HG03460 (cell line): Measurements from ENCODE around the gene ZIK1.

Source experiments
- ATAC-seq: cut with Tn5 transposase; IDR thresholded peaks from one replicate; pipeline ENCODE4 v1.9.1; 2021; ENCODE audit not compliant: unreplicated experiment

The ZIK1 gene

GRCh38 chr19:57583521-57584416 lies at the start of gene ZIK1:
Gene ZIK1 (plus strand): TSS chr19:57584145. CDS start chr19:57584357, 212 bp downstream.
- peak; percentile 90 for ATAC-seq

- no peak for ATAC-seq
Measured at GRCh38 chr19:57537953-57538547, 45.9 kb upstream of the ZIK1 start.

- no peak for ATAC-seq
Measured at GRCh38 chr19:57546513-57546912, 37.4 kb upstream of the ZIK1 start.

GRCh38 chr19:57552432-57552831 lies 31.5 kb upstream of the ZIK1 start:
- no peak for ATAC-seq

GRCh38 chr19:57557659-57558058 lies 26.3 kb upstream of the ZIK1 start:
- ATAC-seq = no peak

- ATAC-seq = no peak
Measured at GRCh38 chr19:57558525-57558924, 25.4 kb upstream of the ZIK1 start.

GRCh38 chr19:57559008-57559403 lies 24.9 kb upstream of the ZIK1 start:
- peak; percentile 27 for ATAC-seq

GRCh38 chr19:57559404-57560025 lies 24.4 kb upstream of the ZIK1 start, which contains the start of gene ZNF550:
Gene ZNF550 (minus strand): TSS chr19:57559863. CDS start chr19:57559682, 181 bp downstream.
- peak; percentile 97 for ATAC-seq

- ATAC-seq = no peak
Measured at GRCh38 chr19:57560049-57560491, 23.9 kb upstream of the ZIK1 start.

- no peak for ATAC-seq
Measured at GRCh38 chr19:57563547-57563946, 20.4 kb upstream of the ZIK1 start.

- ATAC-seq = no peak
Measured at GRCh38 chr19:57566396-57567265, 17.3 kb upstream of the ZIK1 start.

GRCh38 chr19:57570707-57571106 lies 13.2 kb upstream of the ZIK1 start:
- no peak for ATAC-seq

- no peak for ATAC-seq
Measured at GRCh38 chr19:57572415-57572947, 11.5 kb upstream of the ZIK1 start.

- ATAC-seq = no peak
Measured at GRCh38 chr19:57576661-57577060, 7.3 kb upstream of the ZIK1 start.

GRCh38 chr19:57578487-57579205 lies 5.3 kb upstream of the ZIK1 start, which contains the start of gene ZNF416:
Gene ZNF416 (minus strand): TSS chr19:57578911. CDS start chr19:57578704, 207 bp downstream.
- ATAC-seq = peak; percentile 90

- ATAC-seq = no peak
Measured at GRCh38 chr19:57583104-57583520, 833 bp upstream of the ZIK1 start.

GRCh38 chr19:57587529-57587928 lies 3.6 kb downstream of the ZIK1 start:
- no peak for ATAC-seq

GRCh38 chr19:57599377-57599760 lies 15.4 kb downstream of the ZIK1 start:
- no peak for ATAC-seq

- peak; percentile 97 for ATAC-seq
Measured at GRCh38 chr19:57599761-57600383, 15.9 kb downstream of the ZIK1 start, which contains the start of gene ZNF530. Gene ZNF530 (plus strand): TSS chr19:57599885. CDS start chr19:57604346, 4,461 bp downstream.
